Dendritic cell treated with granulocyte-macrophage colony-stimulating factor and Interleukin-4, amounts not matched to agents 40 ng/mL and 50 ng/mL, for 4 days (primary cell): ENCODE measurements around the gene ENTPD2.

ENCODE experiments used
- H3K27ac Mint-ChIP-seq: one replicate; pipeline ENCODE4 v1.8.0; 2022; ENCODE audit warnings: mild to moderate bottlenecking, mixed read lengths
- H3K27me3 Mint-ChIP-seq: one replicate; pipeline ENCODE4 v1.8.0; 2022; ENCODE audit warnings: mild to moderate bottlenecking, mixed read lengths
- H3K36me3 Mint-ChIP-seq: one replicate; pipeline ENCODE4 v1.8.0; 2022; ENCODE audit warnings: low read depth, mixed read lengths
- H3K4me1 Mint-ChIP-seq: one replicate; pipeline ENCODE4 v1.8.0; 2022; ENCODE audit warnings: low read depth, mixed read lengths
- H3K4me3 Mint-ChIP-seq: one replicate; pipeline ENCODE4 v1.8.0; 2022; ENCODE audit warnings: mild to moderate bottlenecking, moderate library complexity, mixed read lengths
- H3K9me3 Mint-ChIP-seq: one replicate; pipeline ENCODE4 v1.8.0; 2022; ENCODE audit warnings: mixed read lengths
- intact Hi-C: fragments of 100-400 bp; cut with micrococcal nuclease; formaldehyde crosslinking; loops from one replicate; pipeline ENCODE4 v1.15.0; 2022

Gene ENTPD2

GRCh38 chr9:137084526-137084925 lies 30.7 kb upstream of the ENTPD2 start:
- Mint-ChIP-seq H3K27me3 (no peaks in the 10 kb centered on the region), H3K4me3 (no peak overlapping the region), H3K27ac (no peak overlapping the region), H3K36me3 (peaks cover 65% of the 10 kb centered on the region), H3K9me3 (no peaks in the 10 kb centered on the region), H3K4me1 (peaks cover 73% of the 10 kb centered on the region)
- intact Hi-C loops = no loop called here

- Mint-ChIP-seq H3K4me3 (no peak overlapping the region), H3K27me3 (no peaks in the 10 kb centered on the region), H3K36me3 (peaks cover 66% of the 10 kb centered on the region), H3K4me1 (peaks cover 70% of the 10 kb centered on the region), H3K9me3 (no peaks in the 10 kb centered on the region), H3K27ac (peak overlapping the region; percentile 48)
- intact Hi-C loops = no loop called here
These were observed 29.6 kb upstream of the ENTPD2 start for GRCh38 chr9:137083394-137084004.

- Mint-ChIP-seq H3K27ac (peak overlapping the region; percentile 48), H3K4me1 (peaks cover 67% of the 10 kb centered on the region)
These were observed 29.0 kb upstream of the ENTPD2 start for GRCh38 chr9:137082925-137083290.

GRCh38 chr9:137082222-137082924 lies 28.5 kb upstream of the ENTPD2 start:
- H3K36me3 Mint-ChIP-seq = peaks cover 74% of the 10 kb centered on the region
- H3K9me3 Mint-ChIP-seq = no peaks in the 10 kb centered on the region
- H3K4me1 Mint-ChIP-seq = peaks cover 62% of the 10 kb centered on the region
- no peak overlapping the region for H3K4me3 Mint-ChIP-seq
- intact Hi-C loops = no loop called here
- H3K27ac Mint-ChIP-seq = peak overlapping the region; percentile 48
- no peaks in the 10 kb centered on the region for H3K27me3 Mint-ChIP-seq

More at GRCh38 chr9:137082925-137083290, 29.0 kb upstream of the ENTPD2 start:
- H3K27me3 Mint-ChIP-seq = no peaks in the 10 kb centered on the region
- H3K4me3 Mint-ChIP-seq = no peak overlapping the region
- intact Hi-C loops = no loop called here
- H3K9me3 Mint-ChIP-seq = no peaks in the 10 kb centered on the region
- H3K36me3 Mint-ChIP-seq = peaks cover 72% of the 10 kb centered on the region

GRCh38 chr9:137080260-137081122 lies 26.6 kb upstream of the ENTPD2 start:
- Mint-ChIP-seq H3K9me3 (no peaks in the 10 kb centered on the region), H3K4me1 (peaks cover 64% of the 10 kb centered on the region), H3K27me3 (no peaks in the 10 kb centered on the region), H3K27ac (no peak overlapping the region), H3K4me3 (peak overlapping the region; percentile 14), H3K36me3 (peaks cover 68% of the 10 kb centered on the region)
- intact Hi-C loops = no loop called here

GRCh38 chr9:137079401-137079787 lies 25.5 kb upstream of the ENTPD2 start:
- intact Hi-C loops = no loop called here
- H3K4me3 Mint-ChIP-seq = peak overlapping the region; percentile 39
- H3K4me1 Mint-ChIP-seq = peaks cover 64% of the 10 kb centered on the region
- H3K27ac Mint-ChIP-seq = no peak overlapping the region
- H3K9me3 Mint-ChIP-seq = no peaks in the 10 kb centered on the region
- peaks cover 73% of the 10 kb centered on the region for H3K36me3 Mint-ChIP-seq
- H3K27me3 Mint-ChIP-seq = no peaks in the 10 kb centered on the region

GRCh38 chr9:137078701-137079400 lies 25.0 kb upstream of the ENTPD2 start:
- no peak overlapping the region for H3K27ac Mint-ChIP-seq
- H3K9me3 Mint-ChIP-seq = no peaks in the 10 kb centered on the region
- peaks cover 67% of the 10 kb centered on the region for H3K36me3 Mint-ChIP-seq
- peaks cover 66% of the 10 kb centered on the region for H3K4me1 Mint-ChIP-seq
- intact Hi-C loops = no loop called here
- H3K27me3 Mint-ChIP-seq = no peaks in the 10 kb centered on the region
- peak overlapping the region; percentile 78 for H3K4me3 Mint-ChIP-seq

GRCh38 chr9:137077758-137078693 lies 24.2 kb upstream of the ENTPD2 start:
- Mint-ChIP-seq H3K9me3 (no peaks in the 10 kb centered on the region), H3K4me1 (peaks cover 66% of the 10 kb centered on the region), H3K27me3 (no peaks in the 10 kb centered on the region), H3K4me3 (peak overlapping the region; percentile 78), H3K36me3 (peaks cover 59% of the 10 kb centered on the region), H3K27ac (peak overlapping the region; percentile 89)
- intact Hi-C loops = loop anchor here (1.0 kb wide), 1 partner anchor 7 kb away; no protein-coding TSS in a partner anchor

GRCh38 chr9:137077010-137077747 lies 23.3 kb upstream of the ENTPD2 start, which contains the start of gene UAP1L1:
UAP1L1 (plus strand) TSS chr9:137077517; CDS start chr9:137077533, 16 bp downstream.
- no peaks in the 10 kb centered on the region for H3K27me3 Mint-ChIP-seq
- peak within 1 kb of the TSS; percentile 78 for H3K4me3 Mint-ChIP-seq
- peaks cover 64% of the 10 kb centered on the region for H3K4me1 Mint-ChIP-seq
- intact Hi-C loops = loop anchor here (1.0 kb wide), 1 partner anchor 8 kb away; no protein-coding TSS in a partner anchor
- H3K36me3 Mint-ChIP-seq = peaks cover 50% of the 10 kb centered on the region
- H3K27ac Mint-ChIP-seq = peak within 1 kb of the TSS; percentile 89
- no peaks in the 10 kb centered on the region for H3K9me3 Mint-ChIP-seq

GRCh38 chr9:137076636-137077009 lies 22.8 kb upstream of the ENTPD2 start:
- H3K9me3 Mint-ChIP-seq = no peaks in the 10 kb centered on the region
- peaks cover 45% of the 10 kb centered on the region for H3K36me3 Mint-ChIP-seq
- H3K27me3 Mint-ChIP-seq = no peaks in the 10 kb centered on the region
- intact Hi-C loops = loop anchor here (1.0 kb wide), 1 partner anchor 9 kb away; no protein-coding TSS in a partner anchor
- peak overlapping the region; percentile 74 for H3K4me3 Mint-ChIP-seq
- peaks cover 64% of the 10 kb centered on the region for H3K4me1 Mint-ChIP-seq
- H3K27ac Mint-ChIP-seq = peak overlapping the region; percentile 89

GRCh38 chr9:137075275-137075775 lies 21.5 kb upstream of the ENTPD2 start:
- Mint-ChIP-seq H3K27ac (peak overlapping the region; percentile 89), H3K4me1 (peaks cover 72% of the 10 kb centered on the region), H3K4me3 (no peak overlapping the region), H3K27me3 (no peaks in the 10 kb centered on the region), H3K9me3 (no peaks in the 10 kb centered on the region), H3K36me3 (peaks cover 32% of the 10 kb centered on the region)
- intact Hi-C loops = no loop called here

GRCh38 chr9:137074657-137075274 lies 20.9 kb upstream of the ENTPD2 start:
- Mint-ChIP-seq H3K27me3 (no peaks in the 10 kb centered on the region), H3K36me3 (peaks cover 26% of the 10 kb centered on the region), H3K9me3 (no peaks in the 10 kb centered on the region), H3K27ac (peak overlapping the region; percentile 89), H3K4me3 (no peak overlapping the region), H3K4me1 (peaks cover 68% of the 10 kb centered on the region)
- intact Hi-C loops = no loop called here
